SK-MEL-5 (cell line): ENCODE measurements around the gene ZGLP1. TPM values are rescaled to one million over a fixed set of nuclear protein-coding genes. Genes with fewer than 3 reads are reported as not detected.
A peak's percentile ranks its signal among the peaks of the same experiment; 100 is the strongest.

Experiments used
- DNase-seq: peaks from one replicate; pipeline ENCODE4 v3.0.0-alpha.2; 2016; ENCODE audit warnings: low read depth, low spot score
- in situ Hi-C: cut with HindIII; loops from 2 replicates; pipeline ENCODE4 v1.10.0; 2016; ENCODE audit warnings: low sequenced_read_pairs, high pct_unique_total_duplicates, low pct_unique_long_range_greater_than_20kb
- total RNA-seq: library from RNA; depleted of rRNA; stranded (reverse); fragments of >200 nt; shearing (Covaris generic); gene quantifications from 2 replicates; pipeline ENCODE4 v1.2.3, GENCODE V29; 2014

ZGLP1 gene
- total RNA-seq, 1 experiment from 2014 or later: 0.69 TPM

DNA sequence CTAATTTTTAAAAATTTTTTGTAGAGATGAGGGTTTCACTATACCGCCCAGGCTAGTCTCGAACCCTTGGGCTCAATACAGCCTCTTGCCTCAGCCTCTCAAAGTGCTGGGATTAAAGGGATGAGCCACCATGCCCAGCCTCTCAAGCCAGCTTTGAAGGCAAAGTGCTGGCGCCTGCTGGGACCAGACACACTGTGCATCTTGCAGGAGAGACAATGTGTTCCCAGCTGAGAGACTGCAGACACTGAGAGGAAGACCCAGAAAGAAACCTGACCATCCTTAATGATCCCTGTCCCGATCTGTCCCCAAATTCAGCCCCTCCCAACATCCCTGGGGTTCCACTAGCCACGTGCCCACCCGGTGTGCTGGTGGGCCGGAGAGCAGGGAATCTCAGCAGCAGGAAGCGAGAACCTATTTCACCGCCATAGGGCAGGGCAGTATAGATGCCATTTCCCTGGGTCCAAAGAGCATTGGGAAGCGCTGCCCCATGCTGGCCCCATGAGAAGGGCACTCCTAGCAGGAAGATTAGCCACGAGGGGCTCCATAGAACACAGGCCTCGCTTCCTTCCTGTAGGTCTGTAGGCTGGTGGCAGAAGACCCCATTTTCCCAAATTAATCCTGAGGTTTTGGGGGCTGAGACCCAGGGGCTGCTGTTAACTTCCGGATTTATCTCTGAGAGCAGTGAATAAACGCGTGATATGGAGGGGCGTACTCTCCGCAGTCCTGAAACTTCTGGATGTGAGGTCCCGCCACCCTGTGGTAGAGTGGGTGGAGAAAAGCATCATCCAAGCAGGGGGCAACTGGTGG lies 22.7 kb upstream of the ZGLP1 start:
- DNase-seq: no peak
- in situ Hi-C loops: no loop called here

DNA sequence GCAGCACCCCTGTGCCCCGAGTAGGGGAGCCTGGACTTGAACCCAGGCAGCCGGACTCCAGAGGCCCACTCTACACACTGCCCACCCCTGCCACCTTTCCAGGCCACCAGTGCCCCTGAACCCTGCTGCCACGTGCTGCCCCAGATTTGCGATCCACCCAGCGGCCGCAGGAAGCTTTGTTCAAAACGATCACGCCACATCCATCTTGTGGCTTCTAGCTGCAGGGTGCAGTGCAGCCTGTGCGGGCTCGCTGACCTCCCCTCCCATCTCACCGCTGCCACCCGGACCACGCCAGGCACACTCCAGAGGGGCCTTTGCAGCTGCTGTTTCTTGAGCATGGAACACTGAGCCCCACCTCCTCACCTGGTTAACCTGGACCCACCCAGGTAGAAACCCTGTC lies 19.9 kb upstream of the ZGLP1 start:
- in situ Hi-C loops: no loop called here
- DNase-seq: no peak

DNA sequence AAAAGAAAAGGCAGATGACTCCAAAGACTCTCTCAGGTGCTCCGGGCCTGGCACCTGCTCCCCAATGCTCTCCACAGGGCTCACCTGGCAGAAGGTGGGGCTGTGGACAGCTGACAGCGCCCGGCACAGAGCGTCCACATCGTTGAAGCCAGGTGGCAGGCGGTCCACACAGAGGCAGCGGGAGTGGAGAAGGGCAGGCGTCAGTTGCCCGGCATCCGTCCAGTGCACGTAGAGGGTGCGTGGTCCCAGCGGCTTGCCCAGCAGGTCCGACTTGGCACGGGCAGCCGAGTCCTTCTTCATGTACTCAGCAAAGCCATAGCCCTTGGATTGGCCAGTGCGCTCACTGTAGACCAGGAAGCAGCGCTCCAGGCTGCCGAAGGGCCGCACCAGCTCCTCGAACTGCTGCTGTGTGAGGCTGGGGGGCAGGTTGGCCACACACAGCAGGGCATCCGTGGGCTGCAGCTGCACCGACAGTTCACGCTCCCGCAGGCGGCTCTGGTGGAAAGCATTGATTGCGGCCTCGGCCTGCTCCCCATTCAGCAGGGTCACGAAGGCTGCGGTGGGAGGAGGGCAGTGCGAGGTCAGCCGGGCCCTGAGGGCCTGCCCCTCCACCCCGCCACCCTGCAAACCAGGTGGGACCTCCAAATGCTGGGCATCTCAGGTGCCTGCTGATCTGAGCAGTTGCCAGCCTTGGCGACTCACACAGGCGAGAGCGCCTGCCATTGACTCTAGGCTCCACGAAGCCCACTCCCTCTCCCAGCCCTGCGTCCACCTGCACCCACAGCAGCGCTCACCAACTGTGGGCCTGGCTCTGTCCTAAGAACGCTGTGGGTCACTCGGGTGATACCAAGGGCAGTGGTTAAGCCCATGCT lies 19.2 kb upstream of the ZGLP1 start:
- in situ Hi-C loops: no loop called here

DNA sequence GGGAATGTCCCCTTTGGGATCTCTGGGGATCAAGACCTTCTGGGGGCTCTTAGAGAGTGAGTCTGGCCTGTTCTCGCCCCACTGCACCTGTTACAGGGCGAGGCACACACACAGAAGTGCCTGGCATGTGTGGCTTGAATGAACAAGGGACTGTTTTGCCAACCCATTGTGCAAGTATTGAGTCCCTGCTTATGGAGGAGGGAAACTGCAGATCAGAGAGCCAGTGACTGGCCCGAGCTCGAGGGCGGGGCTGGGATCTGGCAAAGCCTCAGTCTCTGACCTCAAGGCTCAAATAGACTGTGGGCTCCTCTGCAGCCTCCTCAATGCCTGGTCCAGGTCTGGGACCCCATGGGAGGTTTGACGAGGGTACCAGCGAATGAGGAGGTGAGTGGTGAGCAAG lies 18.2 kb upstream of the ZGLP1 start:
- in situ Hi-C loops: no loop called here
- no peak for DNase-seq

More for the DNA sequence above, 19.2 kb upstream of the ZGLP1 start:
- no peak for DNase-seq

DNA sequence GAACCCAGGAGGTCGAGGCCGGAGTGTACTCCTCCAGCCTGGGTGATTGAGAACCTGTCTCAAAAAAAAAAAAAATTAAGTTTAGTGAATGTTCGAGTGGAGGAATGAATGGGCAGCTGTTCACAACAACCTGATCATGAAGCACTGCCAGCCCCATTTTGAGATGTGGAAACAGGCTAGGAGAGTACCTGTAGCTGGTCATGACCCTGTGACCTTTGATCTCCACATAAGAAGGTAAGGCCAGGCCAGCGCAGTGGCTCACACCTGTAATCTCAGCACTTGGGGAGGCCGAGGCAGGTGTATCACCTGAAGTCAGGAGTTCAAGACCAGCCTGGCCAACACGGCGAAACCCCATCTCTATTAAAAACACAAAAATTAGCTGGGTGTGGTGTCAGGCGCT lies 16.1 kb upstream of the ZGLP1 start:
- no peak for DNase-seq
- in situ Hi-C loops: no loop called here

DNA sequence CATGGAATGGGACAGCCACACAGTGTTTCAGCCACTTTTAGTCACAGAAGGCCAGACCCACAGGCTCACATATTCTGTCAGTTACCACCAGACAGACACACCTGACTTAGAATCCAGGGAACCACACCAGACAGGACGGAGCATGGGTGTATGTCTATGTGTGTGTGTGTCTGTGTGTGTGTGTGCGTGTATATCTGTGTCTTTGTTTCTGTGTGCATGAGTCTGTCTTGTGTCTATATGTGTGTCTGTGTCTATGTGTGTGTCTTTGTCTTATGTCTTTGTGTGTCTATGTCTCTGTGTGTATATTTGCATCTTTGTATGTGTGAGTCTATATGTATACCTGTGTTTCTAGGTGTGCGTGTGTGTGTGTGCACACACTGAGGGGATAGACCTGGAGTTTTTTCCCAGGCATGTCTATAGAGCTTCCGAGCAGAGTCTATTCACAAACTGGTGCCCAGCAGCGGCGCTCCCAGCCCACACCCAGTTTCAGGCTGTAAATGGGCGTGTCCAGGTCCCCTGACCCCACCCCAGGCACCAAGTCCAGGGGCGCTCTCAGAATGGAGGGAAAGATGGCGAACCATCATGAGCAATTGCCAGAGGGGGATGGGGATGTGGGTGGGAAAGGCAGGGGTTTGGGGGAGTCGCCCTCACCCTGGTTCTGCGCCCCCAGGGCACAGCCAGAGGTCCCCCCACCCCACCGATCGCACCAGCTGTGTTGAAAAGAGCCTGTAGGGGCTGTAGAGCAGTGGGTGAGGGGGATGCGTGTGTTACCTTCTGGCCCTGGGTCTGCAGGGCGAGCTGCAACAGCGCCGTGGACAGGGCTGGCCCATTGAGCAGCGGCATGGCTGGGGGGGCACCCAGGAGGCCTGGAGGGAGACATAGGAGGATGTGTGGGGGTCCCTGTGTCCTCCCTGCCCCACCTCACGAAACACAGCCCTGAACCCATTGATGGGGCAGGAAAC lies 12.5 kb upstream of the ZGLP1 start:
- in situ Hi-C loops: no loop called here
- DNase-seq: no peak

DNA sequence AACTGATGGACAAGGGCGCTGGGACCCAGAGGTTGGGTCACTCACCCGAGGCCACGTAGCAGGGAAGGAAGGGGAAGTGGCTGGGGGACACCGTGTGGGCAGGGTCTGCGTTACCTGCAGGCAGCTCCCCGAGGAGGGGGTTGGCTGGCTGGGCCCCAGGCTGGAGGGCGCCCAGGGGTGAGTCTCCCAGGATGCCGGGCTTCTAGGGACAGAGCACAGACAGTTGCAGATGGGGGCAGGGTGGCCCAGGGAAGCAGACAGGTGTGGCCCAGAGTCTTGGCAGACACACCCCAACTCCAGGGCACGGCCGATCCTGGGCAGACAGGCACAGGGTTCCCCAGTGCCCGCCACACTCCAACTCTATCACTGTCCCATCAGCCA lies 11.8 kb upstream of the ZGLP1 start:
- in situ Hi-C loops: no loop called here
- no peak for DNase-seq

DNA sequence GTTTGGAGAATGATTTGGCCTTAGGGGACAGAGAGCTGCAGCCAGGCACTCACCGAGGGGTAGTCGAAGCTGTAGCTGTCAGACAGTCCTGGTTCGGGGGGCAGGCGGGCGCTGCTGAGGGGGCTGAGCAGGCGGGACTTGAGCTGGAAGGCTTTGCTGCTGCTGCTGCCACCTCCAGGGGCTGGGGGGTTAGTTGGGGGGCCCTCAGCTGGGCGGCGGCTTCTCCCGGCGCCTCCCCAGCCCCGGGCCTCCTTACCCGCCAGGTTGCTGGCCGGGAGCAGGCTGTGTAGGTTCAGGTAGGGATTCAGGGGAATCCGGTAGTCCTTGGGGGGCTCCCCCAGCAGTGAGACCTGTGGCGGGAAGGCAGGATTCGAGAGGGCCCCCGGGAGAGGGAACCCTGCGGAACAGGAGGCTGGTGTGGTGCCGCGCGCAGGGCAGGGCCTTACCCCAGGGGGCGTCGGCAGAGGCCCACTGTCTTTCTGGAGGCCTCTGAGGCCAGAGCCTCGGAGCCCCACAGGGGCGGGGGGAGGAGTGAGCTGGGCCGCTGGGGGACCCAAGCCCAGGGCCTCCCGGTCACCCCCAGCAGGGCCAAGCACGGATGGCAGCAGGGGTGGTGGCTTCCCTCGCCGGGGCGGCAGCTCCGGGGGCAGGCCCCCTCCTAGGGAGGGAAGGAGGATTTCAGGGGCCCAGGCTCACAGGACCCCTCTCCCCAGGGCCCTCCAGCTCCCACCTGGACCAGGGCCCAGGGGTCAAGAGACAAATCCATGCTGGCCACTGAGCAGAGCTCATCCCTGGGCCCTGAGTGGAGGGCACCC lies 11.2 kb upstream of the ZGLP1 start:
- in situ Hi-C loops: no loop called here
- DNase-seq: no peak

DNA sequence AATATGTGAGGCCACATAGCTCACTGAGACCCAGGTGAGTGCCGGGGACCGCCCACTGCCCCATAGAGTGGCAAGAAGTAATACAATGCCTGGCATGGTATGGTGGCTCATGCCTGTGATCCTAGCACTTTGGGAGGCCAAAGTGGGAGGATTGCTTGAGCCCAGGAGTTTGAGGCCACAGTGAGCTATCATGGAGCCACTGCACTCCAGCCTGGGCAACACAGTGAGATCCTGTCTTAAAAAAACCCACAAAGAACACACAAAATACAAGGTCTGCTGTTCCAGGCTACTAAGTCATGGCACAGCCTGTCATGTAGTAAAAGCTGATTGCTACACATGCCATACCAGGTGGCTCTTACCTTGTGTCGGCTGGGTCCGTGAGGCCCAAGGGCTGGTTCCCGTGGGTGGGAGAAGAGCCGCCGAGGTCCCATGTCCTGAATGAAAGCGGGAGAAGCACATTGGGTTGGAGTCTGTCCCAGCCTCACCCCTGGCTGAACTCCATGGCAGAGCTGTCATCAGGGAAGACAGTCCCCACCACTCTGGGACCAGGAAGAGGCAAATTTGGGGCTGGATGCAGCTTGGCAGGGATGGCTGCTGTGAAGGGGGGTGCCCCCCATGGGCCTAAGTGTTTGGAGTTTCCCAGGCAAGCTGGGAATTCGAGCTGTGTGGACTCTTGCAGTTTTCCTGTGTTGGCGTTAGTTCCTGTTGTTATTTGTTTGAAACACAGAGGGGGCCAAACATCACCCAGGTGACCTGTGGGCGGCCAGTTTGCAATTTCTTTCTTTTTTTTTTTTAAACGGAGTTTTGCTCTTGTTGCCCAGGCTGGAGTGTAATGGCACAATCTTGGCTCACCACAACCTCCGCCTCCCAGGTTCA lies 9.4 kb upstream of the ZGLP1 start:
- no peak for DNase-seq
- in situ Hi-C loops: no loop called here

DNA sequence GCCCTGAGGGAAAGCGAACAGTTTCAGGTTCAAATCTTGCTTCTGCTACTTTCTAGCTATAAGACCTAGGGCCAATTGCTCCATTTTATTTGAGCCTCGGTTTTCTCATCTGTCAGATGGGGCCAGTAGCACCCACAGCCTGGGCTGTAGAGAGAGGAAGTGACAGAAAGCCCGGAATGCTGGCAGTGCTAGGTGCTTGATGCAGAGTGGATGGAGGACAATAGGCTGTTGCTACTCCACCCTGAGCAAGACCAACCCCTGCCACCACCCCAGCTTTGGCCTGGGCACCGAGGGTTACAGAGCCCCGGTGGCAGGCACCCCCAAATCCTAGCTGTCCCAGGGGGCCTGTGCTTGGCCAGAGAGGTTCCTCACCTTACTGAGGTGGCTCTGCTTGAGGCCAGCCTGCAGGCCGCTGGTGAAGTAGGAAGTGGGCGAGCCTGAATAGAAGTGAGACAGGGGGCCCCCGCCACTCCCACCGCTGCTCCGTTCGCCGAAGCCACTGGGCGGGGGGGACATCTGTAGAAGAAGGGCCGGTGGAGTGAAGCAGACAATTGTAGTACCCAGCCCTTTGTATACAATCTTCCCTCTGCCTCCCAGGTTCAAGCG lies 8.3 kb upstream of the ZGLP1 start:
- in situ Hi-C loops: no loop called here
- DNase-seq: no peak

DNA sequence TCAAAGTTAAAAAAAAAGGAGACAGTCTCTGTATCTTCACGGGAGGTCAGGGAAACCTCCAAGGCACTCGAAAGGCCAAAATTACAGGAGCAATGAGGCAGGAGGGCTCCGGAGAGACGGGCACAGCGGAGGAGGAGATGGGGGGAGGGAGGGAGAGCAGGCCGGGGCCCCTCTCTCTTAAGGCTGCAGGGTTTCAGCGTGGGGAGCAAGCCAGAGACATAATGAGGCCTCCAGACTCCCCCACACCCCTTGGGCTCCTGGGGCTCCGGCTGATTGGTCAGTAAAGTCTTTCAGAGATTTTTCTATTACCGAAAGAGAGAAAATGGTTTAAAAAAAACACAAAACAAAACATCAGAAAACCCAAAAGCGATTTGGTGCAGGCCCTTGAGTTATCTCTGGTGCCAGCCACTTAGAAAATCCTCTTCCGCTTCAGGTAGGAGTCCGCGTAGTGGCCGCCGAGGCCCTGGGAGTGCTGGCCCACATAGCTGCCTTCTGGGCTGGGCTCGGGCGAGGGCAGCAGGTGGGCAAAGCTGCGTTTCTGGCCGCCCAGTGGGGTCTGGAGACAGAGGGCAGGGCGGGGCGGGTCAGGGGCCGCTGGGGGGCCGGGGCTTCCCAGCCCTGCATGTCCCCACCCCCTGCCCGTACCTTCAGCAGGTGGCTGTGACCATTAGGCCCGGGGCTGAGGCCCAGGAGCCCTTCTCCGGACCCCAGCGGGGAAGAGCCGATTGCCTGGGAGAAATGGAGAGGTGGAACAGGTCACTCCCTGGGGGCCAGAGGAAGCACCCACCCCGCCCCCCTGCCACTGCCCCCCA lies 7.6 kb upstream of the ZGLP1 start:
- DNase-seq: no peak
- in situ Hi-C loops: no loop called here

DNA sequence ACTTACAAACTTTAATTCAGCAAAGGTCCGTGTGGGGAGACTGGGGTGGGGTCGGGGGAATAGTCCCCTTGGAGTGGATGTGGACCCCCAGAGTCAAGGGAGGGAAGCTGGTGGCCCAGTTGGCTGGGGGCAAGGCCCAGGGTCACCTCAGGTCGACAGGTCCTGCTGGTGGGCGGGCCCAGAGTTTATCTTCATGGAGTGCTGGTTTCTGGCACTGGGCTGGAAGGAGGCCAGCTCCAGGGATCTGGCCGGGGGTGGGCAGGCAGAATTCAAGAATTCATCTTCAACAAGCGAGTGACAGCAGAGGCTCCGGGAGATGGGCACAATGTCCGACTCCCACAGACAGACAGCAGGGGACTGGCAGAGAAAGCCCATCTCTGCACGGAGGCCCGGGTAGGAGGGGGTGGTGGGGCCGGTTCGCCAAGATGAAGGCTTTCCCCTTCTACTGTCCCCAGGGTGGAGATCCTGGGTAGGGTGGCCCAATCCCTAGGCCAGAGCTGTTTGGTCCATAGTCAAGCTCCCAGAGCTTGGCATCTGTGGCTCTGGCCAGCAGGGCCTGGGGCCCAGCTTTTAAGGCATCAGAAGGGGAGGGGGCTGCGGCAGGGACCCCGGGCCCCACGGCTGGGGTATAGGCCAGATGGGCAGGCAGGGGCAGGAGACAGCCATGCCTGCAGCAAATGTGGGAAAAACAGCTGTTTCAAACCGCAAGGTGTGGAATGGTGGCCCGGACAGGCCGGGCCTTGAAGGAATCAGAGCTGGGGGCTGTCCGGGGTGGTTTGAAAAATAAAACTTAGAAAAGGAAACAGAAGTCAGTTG lies 6.8 kb upstream of the ZGLP1 start:
- in situ Hi-C loops: no loop called here
- DNase-seq: no peak

DNA sequence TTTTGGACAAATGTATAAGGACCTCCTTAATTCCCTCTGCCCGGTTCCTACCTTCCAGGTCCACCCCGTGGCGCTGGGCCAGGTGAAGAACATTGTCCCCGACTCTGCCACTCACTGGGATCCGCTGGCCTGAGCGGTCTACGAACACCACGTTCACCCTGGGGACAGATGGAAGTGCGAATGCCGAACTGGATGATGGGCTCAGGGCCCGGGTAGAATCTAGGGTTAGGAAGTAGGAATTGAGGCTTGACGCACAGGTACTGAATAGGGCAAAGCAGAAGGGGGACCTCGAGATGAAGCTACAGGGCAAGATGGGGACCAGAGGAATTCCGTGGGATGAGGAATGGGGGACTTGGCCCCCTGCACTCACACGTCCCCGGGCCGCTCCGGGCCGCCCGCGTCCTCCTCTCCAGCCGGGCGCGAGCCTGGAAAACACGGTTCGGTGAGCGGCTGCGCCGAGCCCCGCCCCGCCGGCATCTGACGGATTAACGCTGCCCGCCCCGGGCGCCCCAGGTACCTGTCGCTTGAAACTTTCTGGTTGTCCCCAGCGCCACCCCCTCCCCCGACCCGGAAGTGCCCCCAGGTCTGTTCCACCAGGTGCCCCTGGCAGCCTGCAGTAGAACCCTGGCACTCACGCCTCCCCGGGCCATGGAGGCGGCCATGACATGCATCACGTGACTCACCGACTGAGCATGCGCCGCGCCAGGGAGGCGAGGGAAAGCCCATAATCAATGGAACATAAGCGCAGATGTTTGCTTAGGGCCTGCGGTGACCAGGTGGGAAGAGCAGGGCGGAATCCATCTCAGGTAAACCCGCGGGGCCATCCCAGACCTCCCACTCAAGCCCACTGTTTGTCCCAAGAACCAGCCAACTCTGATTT lies 6.0 kb upstream of the ZGLP1 start, which contains the start of gene FDX2:
Gene FDX2, minus strand, starts transcription at position 681 of the 880 bp plus-strand sequence. Its CDS starts 19 bp downstream, at position 662.
- DNase-seq: peak; percentile 79
- in situ Hi-C loops: no loop called here
